Gastrocnemius medialis (tissue), 4 donors: Measurements from ENCODE around the gene PEDS1.

Experiments
- CTCF ChIP-seq, 5 experiments: fragments of 450-650 bp in 3 of 5; fragments of 200-600 bp in 2 of 5; sonication (generic) in 2 of 5; IDR thresholded peaks in 4 of 5; conservative IDR thresholded peaks in 1 of 5; 1 replicate in 4 of 5; 2 replicates in 1 of 5; pipeline ENCODE4 v1.5.1; 2016 to 2019; ENCODE audit warnings: antibody characterized with exemption in 5 of 5, mild to moderate bottlenecking in 3 of 5, moderate library complexity in 3 of 5
- POLR2A ChIP-seq, 2 donors: fragments of 450-650 bp; IDR thresholded peaks; one replicate each; pipeline ENCODE4 v1.6.1; 2017; ENCODE audit warnings: antibody characterized with exemption in 2 of 2, mild to moderate bottlenecking in 2 of 2, moderate library complexity in 2 of 2

- TF ChIP-seq CTCF (IDR thresholded peaks at IDR 0.05 in 4 of 5, conservative IDR thresholded peaks at IDR 0.05 in 1 of 5) (no peak), POLR2A (IDR thresholded peaks at IDR 0.05) (no peak)
Measured at GRCh38 chr20:50130995-50131394, 22.5 kb downstream of the PEDS1 start.
